C4-2B (cell line): ENCODE results near the gene BCHE.

ENCODE experiments used
- CTCF ChIP-seq: fragments of 450-650 bp; conservative IDR thresholded peaks from 2 replicates; pipeline ENCODE4 v1.5.1; 2017; ENCODE audit warnings: mild to moderate bottlenecking
- ZFX ChIP-seq: fragments of 450-650 bp; IDR thresholded peaks from 2 replicates; pipeline ENCODE4 v1.6.1; 2017

DNA sequence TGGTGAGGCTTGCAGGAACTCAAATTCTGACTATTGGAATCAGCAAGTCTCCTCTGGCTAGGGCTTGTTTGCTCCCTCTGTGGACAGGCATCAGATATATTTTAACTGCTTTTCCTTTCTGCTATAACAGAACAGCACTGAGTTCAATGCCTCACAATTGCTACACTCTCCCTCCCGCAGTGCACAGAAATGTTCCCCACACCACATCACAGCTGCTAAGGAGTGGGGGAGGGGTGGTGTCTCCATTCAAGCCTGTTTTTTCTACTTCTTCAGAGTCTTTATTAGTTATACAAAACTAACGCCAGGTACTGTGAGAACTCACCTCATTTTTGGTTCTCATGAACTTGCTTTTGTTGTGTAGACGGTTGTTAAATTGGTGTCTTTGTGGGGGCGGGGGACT, 68.5 kb downstream of the BCHE start:
- TF ChIP-seq CTCF, result no peak
- TF ChIP-seq ZFX, result no peak
